ENCODE measurements around the gene SDHAF4. TPM values are rescaled to one million over a fixed set of nuclear protein-coding genes. Genes with fewer than 3 reads are reported as not detected.

SDHAF4 gene
- total RNA-seq, 1 donor from 2014 or later: 9.0 TPM

DNA sequence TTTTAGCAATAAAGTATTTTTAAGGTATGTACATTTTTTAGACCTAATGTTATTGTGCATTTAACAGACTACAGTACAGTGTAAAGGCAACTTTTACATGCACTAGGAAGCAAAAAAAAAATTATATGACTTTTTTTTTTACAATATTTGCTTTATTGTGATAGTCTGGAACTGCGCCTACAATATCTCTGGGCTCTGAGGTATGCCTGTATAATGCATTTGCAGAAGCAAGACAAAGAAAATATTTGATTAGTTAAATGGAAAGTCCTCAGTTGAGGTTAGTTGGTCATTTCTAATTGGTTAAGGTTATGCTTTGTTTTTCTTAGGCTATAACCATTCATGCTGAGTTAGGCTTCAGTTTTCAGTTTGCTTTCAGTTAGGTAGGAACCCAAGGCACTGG is 54.0 kb downstream of the SDHAF4 start:
- TF ChIP-seq, protein P1, sequence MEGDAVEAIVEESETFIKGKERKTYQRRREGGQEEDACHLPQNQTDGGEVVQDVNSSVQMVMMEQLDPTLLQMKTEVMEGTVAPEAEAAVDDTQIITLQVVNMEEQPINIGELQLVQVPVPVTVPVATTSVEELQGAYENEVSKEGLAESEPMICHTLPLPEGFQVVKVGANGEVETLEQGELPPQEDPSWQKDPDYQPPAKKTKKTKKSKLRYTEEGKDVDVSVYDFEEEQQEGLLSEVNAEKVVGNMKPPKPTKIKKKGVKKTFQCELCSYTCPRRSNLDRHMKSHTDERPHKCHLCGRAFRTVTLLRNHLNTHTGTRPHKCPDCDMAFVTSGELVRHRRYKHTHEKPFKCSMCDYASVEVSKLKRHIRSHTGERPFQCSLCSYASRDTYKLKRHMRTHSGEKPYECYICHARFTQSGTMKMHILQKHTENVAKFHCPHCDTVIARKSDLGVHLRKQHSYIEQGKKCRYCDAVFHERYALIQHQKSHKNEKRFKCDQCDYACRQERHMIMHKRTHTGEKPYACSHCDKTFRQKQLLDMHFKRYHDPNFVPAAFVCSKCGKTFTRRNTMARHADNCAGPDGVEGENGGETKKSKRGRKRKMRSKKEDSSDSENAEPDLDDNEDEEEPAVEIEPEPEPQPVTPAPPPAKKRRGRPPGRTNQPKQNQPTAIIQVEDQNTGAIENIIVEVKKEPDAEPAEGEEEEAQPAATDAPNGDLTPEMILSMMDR (IDR thresholded peaks at IDR 0.05; ENCODE audit: partially characterized antibody, unreplicated experiment): no peak
- H3K4me1 Mint-ChIP-seq (ENCODE audit: low read depth, unreplicated experiment): peaks cover 8% of the 10 kb centered on the region

DNA sequence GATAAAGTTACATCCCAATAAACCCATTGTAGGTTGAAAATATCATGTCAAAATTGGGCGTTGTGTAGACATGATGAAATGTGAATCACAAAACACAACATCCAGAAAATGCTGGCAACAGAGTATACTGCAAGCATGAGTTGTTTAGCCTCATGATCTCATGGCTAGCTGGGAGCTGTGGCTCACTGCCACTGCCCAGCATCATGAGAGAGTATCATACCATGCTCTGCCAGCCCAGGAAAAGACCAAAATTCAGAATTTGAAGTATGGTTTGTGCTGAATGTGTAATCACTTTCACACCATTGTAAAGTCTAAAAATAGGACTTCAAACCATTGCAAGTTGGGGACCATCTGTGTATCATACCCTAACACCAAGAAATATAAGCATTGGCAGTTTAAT is 55.7 kb downstream of the SDHAF4 start:
- TF ChIP-seq, protein P1 (IDR thresholded peaks at IDR 0.05; ENCODE audit: partially characterized antibody, unreplicated experiment): no peak
- no peak for DNase-seq
- Mint-ChIP-seq H3K4me1 (ENCODE audit: low read depth, unreplicated experiment) (peaks cover 9% of the 10 kb centered on the region), H3K27me3 (ENCODE audit: unreplicated experiment) (peaks cover 2% of the 10 kb centered on the region), H3K36me3 (ENCODE audit: unreplicated experiment) (no peaks in the 10 kb centered on the region), H3K27ac (ENCODE audit: unreplicated experiment) (no peak overlapping the region), H3K9me3 (ENCODE audit: unreplicated experiment) (no peaks in the 10 kb centered on the region), H3K4me3 (ENCODE audit: unreplicated experiment) (no peak overlapping the region)

More for the DNA sequence above, 54.0 kb downstream of the SDHAF4 start:
- Mint-ChIP-seq H3K27me3 (ENCODE audit: unreplicated experiment) (no peaks in the 10 kb centered on the region), H3K27ac (ENCODE audit: unreplicated experiment) (no peak overlapping the region), H3K4me3 (ENCODE audit: unreplicated experiment) (no peak overlapping the region), H3K9me3 (ENCODE audit: unreplicated experiment) (no peaks in the 10 kb centered on the region), H3K36me3 (ENCODE audit: unreplicated experiment) (no peaks in the 10 kb centered on the region)
- DNase-seq: no peak

DNA sequence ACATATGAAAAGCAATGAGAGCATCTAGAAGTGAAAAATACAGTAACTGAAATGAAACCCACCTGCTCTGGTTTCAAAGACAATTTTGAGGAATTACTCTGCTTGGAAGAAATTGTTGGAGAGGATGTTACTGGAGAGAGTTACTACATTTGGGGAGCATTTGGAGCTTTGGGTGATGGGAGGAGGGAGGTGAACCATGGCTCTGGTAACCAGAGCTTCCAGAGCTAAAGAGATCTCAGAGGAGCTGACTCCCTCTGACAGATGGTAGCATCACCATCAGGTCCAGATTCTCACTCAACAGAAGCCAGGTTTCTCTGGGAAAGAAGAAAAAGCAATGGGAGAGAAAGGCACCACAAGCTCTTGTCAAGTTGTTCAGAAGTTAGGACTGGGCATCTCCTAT is 58.7 kb downstream of the SDHAF4 start:
- H3K27me3 Mint-ChIP-seq (ENCODE audit: unreplicated experiment): peaks cover 2% of the 10 kb centered on the region
- no peak overlapping the region for H3K4me3 Mint-ChIP-seq (ENCODE audit: unreplicated experiment)
- no peak for DNase-seq
- TF ChIP-seq, protein P1 (IDR thresholded peaks at IDR 0.05; ENCODE audit: partially characterized antibody, unreplicated experiment): no peak
- peak overlapping the region; percentile 65 for H3K27ac Mint-ChIP-seq (ENCODE audit: unreplicated experiment)
- no peaks in the 10 kb centered on the region for H3K9me3 Mint-ChIP-seq (ENCODE audit: unreplicated experiment)
- H3K36me3 Mint-ChIP-seq (ENCODE audit: unreplicated experiment): no peaks in the 10 kb centered on the region
- H3K4me1 Mint-ChIP-seq (ENCODE audit: low read depth, unreplicated experiment): peaks cover 9% of the 10 kb centered on the region

DNA sequence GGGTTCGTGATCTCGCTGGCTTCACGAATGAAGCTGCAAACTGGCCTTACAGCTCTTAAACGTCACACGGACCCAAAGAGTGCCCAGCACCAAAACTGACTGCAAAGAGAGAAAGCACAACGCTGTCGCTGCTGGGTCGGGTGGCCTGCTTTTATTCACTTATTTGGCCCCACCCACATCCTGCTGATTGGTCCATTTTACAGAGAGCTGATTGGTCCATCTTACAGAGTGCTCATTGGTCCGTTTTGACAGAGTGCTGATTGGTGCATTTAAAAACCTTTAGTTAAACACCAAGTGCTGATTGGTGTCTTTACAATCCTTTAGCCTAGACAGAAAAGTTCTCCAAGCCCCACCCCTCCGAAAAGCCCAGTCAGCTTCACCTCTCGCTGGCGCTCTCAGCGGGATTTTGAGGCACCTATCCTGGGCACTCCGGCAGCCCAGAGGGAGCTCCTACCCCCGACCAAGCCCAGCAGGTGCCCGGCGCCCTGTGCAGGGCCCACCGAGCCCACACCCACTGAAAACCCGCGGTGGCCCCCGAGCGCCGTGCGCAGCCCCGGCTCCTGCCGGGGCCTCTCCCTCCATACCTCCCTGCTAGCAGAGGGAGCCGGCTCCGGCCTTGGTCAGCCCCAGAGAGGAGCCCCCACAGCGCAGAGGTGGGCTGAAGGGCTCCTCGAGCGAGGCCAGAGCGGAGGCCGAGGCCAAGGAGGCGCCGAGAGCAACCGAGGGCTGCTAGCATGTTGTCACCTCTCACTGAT is 60.9 kb downstream of the SDHAF4 start:
- H3K4me3 Mint-ChIP-seq (ENCODE audit: unreplicated experiment): no peak overlapping the region
- TF ChIP-seq, protein P1 (IDR thresholded peaks at IDR 0.05; ENCODE audit: partially characterized antibody, unreplicated experiment): no peak
- peaks cover 2% of the 10 kb centered on the region for H3K27me3 Mint-ChIP-seq (ENCODE audit: unreplicated experiment)
- no peaks in the 10 kb centered on the region for H3K9me3 Mint-ChIP-seq (ENCODE audit: unreplicated experiment)
- DNase-seq: no peak
- H3K27ac Mint-ChIP-seq (ENCODE audit: unreplicated experiment): no peak overlapping the region
- H3K36me3 Mint-ChIP-seq (ENCODE audit: unreplicated experiment): no peaks in the 10 kb centered on the region
- H3K4me1 Mint-ChIP-seq (ENCODE audit: low read depth, unreplicated experiment): peaks cover 9% of the 10 kb centered on the region

DNA sequence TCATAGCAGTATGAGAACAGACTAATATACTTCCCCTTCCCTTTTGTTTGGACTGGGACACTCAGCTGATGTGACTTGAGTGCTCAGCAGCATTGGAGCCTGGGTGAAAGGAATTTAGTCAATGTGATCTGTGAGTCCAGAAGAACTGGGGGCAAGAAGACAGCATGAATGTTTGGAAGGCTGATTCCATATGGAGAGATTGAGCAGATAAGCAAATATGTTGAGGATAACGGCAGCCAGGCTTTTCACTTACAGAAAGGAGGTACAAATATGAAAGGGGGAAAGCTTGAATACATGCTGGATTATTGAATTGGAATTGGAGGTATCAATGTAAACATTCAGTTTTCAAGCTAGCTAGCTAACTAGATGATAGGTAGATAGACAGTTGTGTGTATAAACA is 63.2 kb downstream of the SDHAF4 start:
- H3K4me1 Mint-ChIP-seq (ENCODE audit: low read depth, unreplicated experiment): peaks cover 9% of the 10 kb centered on the region
- H3K27ac Mint-ChIP-seq (ENCODE audit: unreplicated experiment): no peak overlapping the region
- H3K4me3 Mint-ChIP-seq (ENCODE audit: unreplicated experiment): no peak overlapping the region
- DNase-seq: no peak
- peaks cover 2% of the 10 kb centered on the region for H3K27me3 Mint-ChIP-seq (ENCODE audit: unreplicated experiment)
- TF ChIP-seq, protein P1 (IDR thresholded peaks at IDR 0.05; ENCODE audit: partially characterized antibody, unreplicated experiment): no peak
- H3K9me3 Mint-ChIP-seq (ENCODE audit: unreplicated experiment): no peaks in the 10 kb centered on the region
- H3K36me3 Mint-ChIP-seq (ENCODE audit: unreplicated experiment): no peaks in the 10 kb centered on the region

All from glutamatergic neuron (in vitro differentiated cells).